NT2/D1 (cell line): ENCODE data around the gene PLCG2.

Source experiments
- SUZ12 ChIP-seq: IDR thresholded peaks from 2 replicates; pipeline ENCODE4 v1.6.1; 2011; ENCODE audit not compliant: insufficient read length, insufficient read depth; ENCODE audit errors: extremely low read depth
- YY1 ChIP-seq: IDR thresholded peaks from 2 replicates; pipeline ENCODE4 v1.6.1; 2011; ENCODE audit not compliant: insufficient read length, insufficient read depth
- ZNF274 ChIP-seq: IDR thresholded peaks from 2 replicates; pipeline ENCODE4 v1.6.1; 2011; ENCODE audit warnings: mild to moderate bottlenecking, low read depth, low read length

DNA sequence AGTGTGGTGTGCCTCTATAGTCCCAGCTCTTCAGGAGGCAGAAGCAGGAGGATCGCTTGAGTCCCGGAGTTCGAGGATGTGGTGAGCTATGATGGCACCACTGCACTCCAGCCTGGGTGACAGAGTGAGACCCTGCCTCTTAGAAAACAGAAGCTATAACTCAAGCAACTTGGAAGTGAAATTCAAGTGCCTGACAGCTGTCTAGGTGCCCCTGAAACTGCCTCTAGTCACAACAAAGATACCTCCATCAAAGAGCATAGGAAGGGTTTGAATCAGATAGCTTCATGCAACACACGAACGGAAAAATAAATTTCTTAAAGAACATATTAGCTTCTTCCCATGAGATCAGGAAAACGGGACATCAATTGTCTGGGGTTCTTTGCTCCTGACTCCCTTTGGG is 860 bp upstream of the PLCG2 start:
- TF ChIP-seq YY1, result no peak
- no peak for TF ChIP-seq ZNF274
- TF ChIP-seq SUZ12, result no peak
